GM12864 (cell line): ENCODE measurements around the gene TDRD9.

Source experiments
- DNase-seq: peaks from one replicate; pipeline ENCODE4 v3.0.0-alpha.2; 2011; ENCODE audit warnings: low read depth
- H3K4me3 ChIP-seq: 2 replicates; pipeline ENCODE4 v1.5.1; 2011; ENCODE audit warnings: mild to moderate bottlenecking, low read depth, low read length, control low read depth
- TF ChIP-seq, protein P1 (sequence below): IDR thresholded peaks from 2 replicates; pipeline ENCODE4 v1.5.1; 2011; ENCODE audit warnings: low read depth, mild to moderate bottlenecking, moderate library complexity, low read length, control low read depth, inconsistent platforms; ENCODE audit errors: missing control alignments

The TDRD9 gene

DNA sequence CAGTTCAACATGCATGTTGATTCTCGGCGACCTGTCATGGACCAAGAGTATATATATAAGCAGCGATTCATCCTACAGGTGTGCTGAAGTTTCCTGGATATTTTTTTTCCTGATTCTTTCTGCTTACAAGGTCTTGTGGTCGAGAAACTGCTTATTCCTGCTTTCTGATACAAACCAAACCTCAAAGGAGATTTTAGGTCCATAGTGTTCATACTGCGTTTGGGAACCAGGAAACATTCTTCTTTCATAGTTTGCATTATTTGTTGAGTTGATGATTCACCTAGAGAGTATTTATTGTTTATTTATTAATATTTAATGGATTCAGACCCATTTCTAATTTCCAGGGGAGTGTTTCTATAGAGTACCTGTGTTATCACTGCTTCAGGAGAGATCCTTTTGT is 86.5 kb downstream of the TDRD9 start:
- no peak overlapping the region for H3K4me3 ChIP-seq
- DNase-seq = no peak
- TF ChIP-seq, protein P1, sequence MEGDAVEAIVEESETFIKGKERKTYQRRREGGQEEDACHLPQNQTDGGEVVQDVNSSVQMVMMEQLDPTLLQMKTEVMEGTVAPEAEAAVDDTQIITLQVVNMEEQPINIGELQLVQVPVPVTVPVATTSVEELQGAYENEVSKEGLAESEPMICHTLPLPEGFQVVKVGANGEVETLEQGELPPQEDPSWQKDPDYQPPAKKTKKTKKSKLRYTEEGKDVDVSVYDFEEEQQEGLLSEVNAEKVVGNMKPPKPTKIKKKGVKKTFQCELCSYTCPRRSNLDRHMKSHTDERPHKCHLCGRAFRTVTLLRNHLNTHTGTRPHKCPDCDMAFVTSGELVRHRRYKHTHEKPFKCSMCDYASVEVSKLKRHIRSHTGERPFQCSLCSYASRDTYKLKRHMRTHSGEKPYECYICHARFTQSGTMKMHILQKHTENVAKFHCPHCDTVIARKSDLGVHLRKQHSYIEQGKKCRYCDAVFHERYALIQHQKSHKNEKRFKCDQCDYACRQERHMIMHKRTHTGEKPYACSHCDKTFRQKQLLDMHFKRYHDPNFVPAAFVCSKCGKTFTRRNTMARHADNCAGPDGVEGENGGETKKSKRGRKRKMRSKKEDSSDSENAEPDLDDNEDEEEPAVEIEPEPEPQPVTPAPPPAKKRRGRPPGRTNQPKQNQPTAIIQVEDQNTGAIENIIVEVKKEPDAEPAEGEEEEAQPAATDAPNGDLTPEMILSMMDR = no peak

DNA sequence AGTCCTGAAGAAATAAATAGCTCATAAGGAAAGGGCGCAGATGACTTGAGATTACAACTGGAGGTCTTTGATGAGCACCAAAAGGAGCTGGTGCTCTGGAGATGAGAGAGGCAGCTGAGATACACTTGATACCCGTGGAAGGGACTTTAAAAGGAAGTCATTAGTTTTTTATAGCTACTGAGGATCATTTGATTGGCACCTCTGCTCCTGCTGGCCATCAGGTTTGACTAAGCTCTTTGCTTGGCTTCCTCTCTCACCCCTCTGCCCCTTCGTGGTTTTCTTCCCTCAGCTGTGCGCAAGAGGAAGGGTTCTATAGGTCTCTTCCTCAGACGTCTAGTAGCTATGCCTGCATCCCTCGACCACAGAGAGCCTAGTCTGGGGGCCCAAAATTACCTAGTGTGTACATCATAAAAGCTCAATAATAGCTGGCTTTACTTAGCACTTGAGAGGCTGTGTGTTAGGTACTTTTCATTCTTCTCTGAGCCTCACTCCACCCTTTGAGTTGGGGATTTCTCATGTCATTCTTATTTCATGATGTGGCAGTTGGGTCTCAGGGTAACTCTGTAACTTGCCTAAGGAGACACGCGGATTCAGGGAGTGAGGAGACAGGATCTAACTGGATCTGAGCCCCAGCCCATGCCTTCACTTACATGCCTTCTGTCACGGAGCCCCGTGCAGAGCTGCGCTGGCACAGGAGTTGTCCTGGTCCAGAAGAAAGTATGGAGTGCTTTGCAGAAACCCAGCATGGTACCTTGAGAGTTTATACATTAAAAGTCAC is 88.8 kb downstream of the TDRD9 start:
- no peak overlapping the region for H3K4me3 ChIP-seq
- DNase-seq = no peak
- TF ChIP-seq, protein P1 = no peak

DNA sequence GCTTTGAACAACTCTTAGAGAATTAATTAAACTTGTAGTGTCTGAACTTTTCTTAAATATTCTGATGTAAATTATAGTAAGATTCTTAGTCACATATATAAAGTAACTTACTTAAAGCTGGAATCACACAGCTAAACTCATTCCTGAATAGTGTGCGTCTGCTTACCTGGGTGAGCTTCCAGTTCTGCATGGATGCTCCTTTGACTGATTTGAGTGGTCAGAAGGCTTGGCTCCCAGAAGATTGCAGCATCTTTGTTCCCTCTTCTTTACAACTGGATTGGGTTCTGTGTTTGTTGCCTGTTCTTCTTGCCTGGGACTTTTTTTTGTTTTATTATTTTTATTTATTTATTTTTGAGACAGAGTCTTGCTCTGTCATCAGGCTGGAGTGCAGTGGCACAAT is 90.8 kb downstream of the TDRD9 start:
- TF ChIP-seq, protein P1 = no peak
- DNase-seq = no peak
- no peak overlapping the region for H3K4me3 ChIP-seq

DNA sequence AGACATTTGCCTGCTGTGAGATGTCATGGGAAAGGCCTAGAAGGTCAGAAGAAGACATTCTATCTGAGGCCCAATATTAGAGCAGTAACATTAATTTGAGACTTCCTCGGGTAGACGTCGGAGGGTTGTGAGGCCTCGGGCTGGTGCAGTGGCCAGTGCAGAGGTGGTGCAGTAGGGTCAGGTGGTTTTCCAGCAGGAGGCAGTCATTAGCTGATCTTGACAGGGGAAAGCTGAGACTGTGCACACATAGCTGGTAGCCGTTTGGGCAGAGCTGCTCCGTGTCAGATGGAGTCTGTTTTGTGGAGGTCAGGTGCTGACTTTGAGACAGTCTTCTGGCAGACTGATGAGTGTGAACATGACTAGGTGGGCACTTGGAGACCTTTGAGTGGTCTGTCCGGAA is 91.5 kb downstream of the TDRD9 start:
- H3K4me3 ChIP-seq = no peak overlapping the region
- DNase-seq = no peak
- TF ChIP-seq, protein P1 = no peak

DNA sequence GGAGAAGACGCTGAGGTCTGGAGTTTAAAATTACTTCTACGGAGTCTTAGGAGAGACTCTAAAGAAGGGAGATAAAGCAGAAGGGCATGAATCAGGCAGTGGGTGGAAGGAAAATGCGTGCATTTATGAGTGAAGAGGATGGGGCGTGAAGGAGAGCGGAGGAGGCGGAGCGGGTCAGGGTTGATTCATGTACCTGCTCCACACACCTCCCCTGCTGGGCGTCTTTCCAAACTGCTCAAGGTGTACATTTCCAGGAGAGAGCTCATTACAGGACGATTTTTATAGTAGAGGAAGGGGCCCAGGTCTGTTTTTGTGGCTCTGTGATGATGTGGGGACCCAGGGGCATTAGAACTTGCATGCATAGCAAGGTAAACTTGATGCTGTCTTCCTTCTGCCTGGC is 92.2 kb downstream of the TDRD9 start:
- TF ChIP-seq, protein P1 = no peak
- no peak overlapping the region for H3K4me3 ChIP-seq
- no peak for DNase-seq

DNA sequence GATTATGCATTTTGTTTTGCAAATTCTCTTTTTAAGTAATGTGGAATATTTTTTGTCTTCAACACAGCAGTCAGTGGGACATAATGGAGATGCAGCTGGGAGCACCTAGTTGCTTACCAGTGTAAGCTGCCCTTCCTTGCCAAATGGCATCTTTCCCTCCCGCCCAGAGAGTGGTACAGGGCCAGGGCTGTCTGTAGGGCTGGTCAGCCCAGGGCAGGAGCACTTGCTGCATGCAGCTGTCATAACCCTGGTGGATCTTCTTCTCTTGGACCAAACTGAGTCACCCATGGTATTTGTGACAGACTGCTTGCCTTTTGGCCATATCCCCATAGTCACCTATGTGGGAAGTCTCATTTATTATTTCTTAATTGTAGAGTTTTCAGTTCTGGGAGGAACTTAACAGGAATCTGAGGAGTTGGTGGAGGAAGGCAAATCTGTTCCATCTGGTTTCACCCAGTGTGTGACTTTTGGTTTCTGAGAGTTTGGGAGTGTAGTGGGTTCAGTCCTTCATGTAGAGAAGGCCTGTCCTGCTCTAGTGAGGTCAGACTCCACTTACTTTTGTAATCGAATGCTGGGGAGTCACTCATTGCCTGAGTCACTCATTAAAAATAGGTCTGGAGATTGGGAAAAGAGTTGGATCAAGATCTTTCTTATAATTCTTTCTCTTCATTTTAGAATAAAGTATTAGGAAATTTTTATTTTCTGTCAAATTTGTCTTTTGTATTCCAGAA is 95.2 kb downstream of the TDRD9 start:
- no peak overlapping the region for H3K4me3 ChIP-seq
- TF ChIP-seq, protein P1 = no peak
- no peak for DNase-seq
